WI38 (cell line): ENCODE measurements around the gene IL4.
"Not testable (repeated sequence)": the region's sequence is repeated elsewhere in the genome, so short reads cannot be mapped to it uniquely, and the experiment has no call there.

Source experiments
- H3K4me3 ChIP-seq: 2 replicates; pipeline ENCODE4 v1.5.1; 2011; ENCODE audit warnings: low read depth, mild to moderate bottlenecking, control low read depth, low read length
- CTCF ChIP-seq: IDR thresholded peaks from 2 replicates; pipeline ENCODE4 v1.5.1; 2012; ENCODE audit warnings: low read depth, mild to moderate bottlenecking, control low read depth, low read length

The IL4 gene

GRCh38 chr5:132673939-132674630, at the start of gene IL4:
Gene IL4, plus strand, starts transcription at chr5:132673989. Its CDS starts 62 bp downstream, at chr5:132674051.
- 0 out of 2 replicates have a peak within 1 kb of the TSS, but pooled peaks have one; percentile 10 for H3K4me3 ChIP-seq
- TF ChIP-seq CTCF: no peak

DNA sequence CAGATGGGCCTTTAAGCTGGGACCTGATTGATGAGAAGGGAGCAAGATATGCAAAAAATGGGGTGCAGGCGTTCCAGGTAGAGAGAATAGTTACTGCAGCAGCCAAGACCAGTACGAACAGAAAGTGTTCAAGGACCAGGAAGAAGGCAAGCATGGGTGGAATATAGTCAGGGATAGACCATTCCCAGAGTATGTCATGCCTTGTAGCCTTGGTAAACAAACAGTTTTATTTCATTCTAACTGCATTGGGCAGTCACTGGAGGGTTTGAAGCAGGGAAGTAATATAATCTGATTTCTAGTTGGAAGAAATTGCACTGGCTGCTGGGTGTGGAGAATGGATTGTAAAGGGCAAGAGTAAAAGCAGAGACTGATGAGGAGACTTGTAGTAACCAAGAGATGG, 46.3 kb upstream of the IL4 start:
- TF ChIP-seq CTCF: no peak
- no peak overlapping the region for H3K4me3 ChIP-seq

GRCh38 chr5:132628814-132629213, 45.0 kb upstream of the IL4 start:
- no peak for TF ChIP-seq CTCF
- H3K4me3 ChIP-seq: no peak overlapping the region

- TF ChIP-seq CTCF: no peak
- no peak overlapping the region for H3K4me3 ChIP-seq
Observed at GRCh38 chr5:132629230-132629944, 44.4 kb upstream of the IL4 start.

DNA sequence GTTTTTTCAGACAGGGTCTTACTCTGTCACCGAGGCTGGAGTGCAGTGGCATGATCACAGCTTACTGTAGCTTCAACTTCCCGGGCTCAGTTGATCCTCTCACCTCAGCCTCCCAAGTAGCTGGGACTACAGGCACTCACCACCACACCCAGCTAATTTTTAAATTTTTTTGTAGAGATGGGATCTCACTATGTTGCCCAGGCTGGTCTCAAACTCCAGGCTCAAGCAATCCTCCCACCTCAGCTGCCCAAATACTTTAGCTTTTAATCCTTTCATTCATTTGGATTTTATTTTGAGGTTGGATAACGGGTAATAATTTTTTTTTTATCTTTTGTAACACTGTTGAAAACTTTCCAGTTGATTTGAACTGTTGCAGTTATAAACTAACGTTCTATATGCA, 40.2 kb upstream of the IL4 start:
- not testable (repeated sequence) for H3K4me3 ChIP-seq

GRCh38 chr5:132635873-132636272, 37.9 kb upstream of the IL4 start:
- H3K4me3 ChIP-seq: no peak overlapping the region
- no peak for TF ChIP-seq CTCF

- H3K4me3 ChIP-seq: no peak overlapping the region
- no peak for TF ChIP-seq CTCF
Observed at GRCh38 chr5:132637241-132637640, 36.5 kb upstream of the IL4 start.

- no peak for TF ChIP-seq CTCF
- H3K4me3 ChIP-seq: no peak overlapping the region
Observed at GRCh38 chr5:132639706-132640130, 34.1 kb upstream of the IL4 start.
